LoVo (cell line): ENCODE data around the gene SPESP1.

Experiments used
- DNase-seq: peaks from one replicate; pipeline ENCODE4 v3.0.0-alpha.2; 2016; ENCODE audit warnings: low spot score

The SPESP1 gene

GRCh38 chr15:68992696-68993095 is 62.4 kb downstream of the SPESP1 start:
- no peak for DNase-seq

DNA sequence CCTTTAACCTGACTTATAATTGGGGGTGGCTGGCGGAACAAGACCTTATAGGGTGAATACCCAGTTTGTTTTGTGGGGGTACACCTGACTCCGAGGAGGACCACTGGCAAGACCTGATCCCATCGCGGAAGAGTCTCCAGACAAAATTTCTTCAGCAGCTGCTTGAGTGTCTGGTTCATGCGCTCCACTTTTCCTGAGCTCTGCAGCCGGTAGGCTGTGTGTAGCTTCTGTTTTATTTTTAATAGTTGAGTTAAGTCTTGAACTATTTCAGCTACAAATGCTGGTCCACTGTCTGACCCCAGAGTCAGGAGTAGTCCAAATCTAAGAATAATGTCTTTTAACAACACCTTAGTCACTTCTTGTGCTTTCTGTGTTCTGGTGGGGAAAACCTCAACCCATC is 63.0 kb downstream of the SPESP1 start:
- no peak for DNase-seq

DNA sequence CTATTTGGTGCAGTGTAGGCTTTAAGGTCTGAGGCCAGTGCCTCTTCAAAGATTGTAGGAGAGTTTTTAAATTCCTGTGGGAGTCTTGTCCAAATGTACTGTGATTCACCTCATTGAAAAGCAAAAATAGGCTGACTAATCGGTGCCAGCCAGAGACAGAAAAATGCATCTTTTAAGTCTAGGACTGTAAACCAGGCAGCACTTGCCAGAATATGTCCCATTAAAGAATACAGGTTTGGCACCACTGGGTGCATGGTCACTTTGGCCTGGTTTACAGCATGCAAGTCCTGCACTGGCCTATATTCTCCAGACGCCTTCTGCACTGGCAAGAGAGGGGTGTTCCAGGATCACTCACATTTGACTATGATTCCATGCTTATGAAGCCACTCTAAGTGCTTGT is 63.8 kb downstream of the SPESP1 start:
- DNase-seq = no peak

DNA sequence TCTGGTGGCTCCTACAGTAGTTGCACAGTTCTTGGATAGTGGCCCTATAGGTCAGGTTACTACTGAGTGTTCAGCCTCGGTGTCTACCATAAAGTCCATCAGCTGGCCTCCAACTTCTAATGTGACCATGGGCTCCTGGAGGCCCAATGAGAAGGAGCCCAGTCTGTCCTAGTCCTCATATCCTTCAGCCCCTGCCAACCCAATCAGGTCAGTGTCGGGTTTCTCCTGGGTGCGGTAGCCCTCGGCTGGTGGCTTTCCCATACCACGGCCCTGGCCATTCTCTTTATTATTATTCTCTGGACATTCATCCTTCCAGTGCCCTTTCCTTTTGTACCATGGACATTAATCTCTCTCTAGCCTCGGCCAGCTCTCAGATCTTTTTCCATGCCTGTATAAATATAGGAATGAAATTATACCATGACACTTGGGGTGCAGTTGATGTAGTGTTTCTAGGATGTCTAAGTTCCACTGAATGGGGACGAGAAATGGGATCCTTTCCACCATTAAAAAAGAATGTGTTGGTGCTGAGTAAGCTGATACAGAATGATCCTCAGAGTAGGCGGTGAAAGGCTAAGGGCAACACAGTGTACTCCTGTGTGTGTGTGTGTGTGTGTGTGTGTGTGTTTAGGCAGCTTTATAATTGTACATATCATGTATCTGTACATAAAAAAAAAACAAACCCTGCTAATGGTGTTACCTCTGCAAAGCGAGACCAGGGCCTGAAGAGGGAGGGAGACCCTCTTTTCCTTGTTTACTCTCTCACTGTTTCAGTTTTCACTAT is 64.8 kb downstream of the SPESP1 start:
- no peak for DNase-seq
